ENCODE data around the gene C7orf25. TPM values are rescaled to one million over a fixed set of nuclear protein-coding genes. Genes with fewer than 3 reads are reported as not detected.

Gene C7orf25
- total RNA-seq, 2 donors from 2014 or later: 6.8 to 7.8 TPM

DNA sequence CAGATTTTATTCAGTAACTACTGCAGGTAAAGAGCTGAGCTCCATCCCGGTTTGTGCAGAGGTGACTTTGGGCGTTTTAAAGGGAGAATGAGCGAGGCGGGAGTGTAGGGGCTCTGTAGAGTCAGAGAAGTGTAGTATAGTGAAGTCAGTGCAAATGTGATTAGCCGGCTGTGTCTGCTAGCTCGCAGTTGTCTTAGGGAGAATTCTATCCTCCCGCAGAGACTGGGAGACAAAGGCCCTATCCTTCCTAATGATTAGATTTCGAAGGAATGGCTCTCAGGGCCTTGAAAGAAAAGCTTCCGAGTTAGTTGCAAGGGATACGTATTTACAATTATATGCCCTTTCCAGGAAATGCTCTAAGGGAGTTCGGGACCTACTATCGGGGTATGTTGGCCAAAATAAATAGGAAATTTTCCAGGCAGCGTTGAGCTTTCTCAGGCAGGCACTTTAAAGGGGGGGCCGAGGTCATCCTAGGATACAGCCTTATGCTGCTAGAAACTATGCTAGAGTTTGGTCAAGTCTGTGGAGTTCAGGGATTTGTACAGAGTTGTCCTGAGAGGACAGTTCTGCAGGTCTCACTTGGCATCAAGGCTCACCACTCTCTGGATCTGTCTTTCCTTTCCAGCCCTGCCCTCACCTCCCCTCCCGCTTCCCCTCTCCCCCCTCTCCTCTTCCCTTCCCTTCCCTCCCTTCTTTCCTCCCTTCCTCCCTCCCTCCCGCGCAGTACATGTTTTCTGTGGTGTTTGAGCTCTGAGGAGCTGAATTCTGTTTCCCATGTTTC lies 21.1 kb upstream of the C7orf25 start:
- H3K36me3 ChIP-seq: no peaks in the 10 kb centered on the region
- peak; percentile 34 for DNase-seq
- H3K9me3 ChIP-seq: no peaks in the 10 kb centered on the region
- H3K4me1 ChIP-seq: peaks cover 12% of the 10 kb centered on the region
- H3K4me3 ChIP-seq: peak overlapping the region; percentile 71
- H3K27ac ChIP-seq: peak overlapping the region; percentile 51
- intact Hi-C loops (cut with DNase I): no loop called here
- H3K27me3 ChIP-seq: no peaks in the 10 kb centered on the region
- TF ChIP-seq, protein P1, sequence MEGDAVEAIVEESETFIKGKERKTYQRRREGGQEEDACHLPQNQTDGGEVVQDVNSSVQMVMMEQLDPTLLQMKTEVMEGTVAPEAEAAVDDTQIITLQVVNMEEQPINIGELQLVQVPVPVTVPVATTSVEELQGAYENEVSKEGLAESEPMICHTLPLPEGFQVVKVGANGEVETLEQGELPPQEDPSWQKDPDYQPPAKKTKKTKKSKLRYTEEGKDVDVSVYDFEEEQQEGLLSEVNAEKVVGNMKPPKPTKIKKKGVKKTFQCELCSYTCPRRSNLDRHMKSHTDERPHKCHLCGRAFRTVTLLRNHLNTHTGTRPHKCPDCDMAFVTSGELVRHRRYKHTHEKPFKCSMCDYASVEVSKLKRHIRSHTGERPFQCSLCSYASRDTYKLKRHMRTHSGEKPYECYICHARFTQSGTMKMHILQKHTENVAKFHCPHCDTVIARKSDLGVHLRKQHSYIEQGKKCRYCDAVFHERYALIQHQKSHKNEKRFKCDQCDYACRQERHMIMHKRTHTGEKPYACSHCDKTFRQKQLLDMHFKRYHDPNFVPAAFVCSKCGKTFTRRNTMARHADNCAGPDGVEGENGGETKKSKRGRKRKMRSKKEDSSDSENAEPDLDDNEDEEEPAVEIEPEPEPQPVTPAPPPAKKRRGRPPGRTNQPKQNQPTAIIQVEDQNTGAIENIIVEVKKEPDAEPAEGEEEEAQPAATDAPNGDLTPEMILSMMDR (IDR thresholded peaks at IDR 0.05): no peak
- H3K9ac ChIP-seq (ENCODE audit: low read depth in 2 of 2, low read length in 2 of 2): peak overlapping the region; percentile 77 to 92

DNA sequence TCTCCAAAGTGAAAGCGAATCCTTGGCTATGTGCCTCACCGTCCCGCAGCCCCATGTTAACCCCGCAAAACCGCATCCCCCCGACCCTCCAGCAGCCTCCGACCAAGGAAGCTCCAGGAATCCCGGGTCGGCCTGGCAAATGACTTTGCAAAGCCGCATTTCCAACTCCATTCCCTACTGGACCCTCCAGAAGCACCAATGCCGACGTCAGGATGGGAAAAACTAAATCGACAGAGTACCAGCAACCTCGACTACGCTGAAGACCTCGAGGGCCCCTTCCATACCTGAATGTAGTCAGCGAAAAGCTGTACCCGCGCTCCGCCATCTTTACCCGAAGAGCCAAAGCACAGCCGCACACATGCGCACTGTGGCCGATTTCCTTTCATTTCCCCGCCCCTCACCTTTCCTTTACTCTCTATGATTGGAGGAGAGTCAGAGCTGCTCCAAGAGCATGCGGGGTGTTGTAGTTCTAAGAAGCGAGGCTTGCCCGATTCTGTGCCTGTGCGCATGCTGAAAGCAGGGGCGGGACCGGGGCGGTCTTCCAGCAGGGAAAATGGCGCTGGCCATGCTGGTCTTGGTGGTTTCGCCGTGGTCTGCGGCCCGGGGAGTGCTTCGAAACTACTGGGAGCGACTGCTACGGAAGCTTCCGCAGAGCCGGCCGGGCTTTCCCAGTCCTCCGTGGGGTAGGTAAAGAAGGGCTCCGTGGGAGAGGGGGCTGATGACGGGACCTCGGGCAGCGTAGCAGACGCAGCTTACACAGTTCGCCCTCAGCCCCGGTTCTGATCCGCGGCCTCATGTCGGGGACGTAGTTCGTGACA lies 20.2 kb upstream of the C7orf25 start, which contains the start of the genes MRPL32 and PSMA2:
TSS of gene MRPL32 (plus strand) at position 543 of the 818 bp plus-strand sequence. CDS start at position 554, 11 bp downstream.
TSS of gene PSMA2 (minus strand) at position 341 of the 818 bp plus-strand sequence. CDS start at position 325, 16 bp downstream.
- H3K4me1 ChIP-seq: peaks cover 12% of the 10 kb centered on the region
- H3K9ac ChIP-seq (ENCODE audit: low read depth in 2 of 2, low read length in 2 of 2): peak within 1 kb of the TSS; percentile 92
- peak within 1 kb of the TSS; percentile 51 for H3K27ac ChIP-seq
- intact Hi-C loops (cut with DNase I): no loop called here
- TF ChIP-seq, protein P1 (IDR thresholded peaks at IDR 0.05): no peak
- H3K27me3 ChIP-seq: no peaks in the 10 kb centered on the region
- peak; percentile 95 for DNase-seq
- H3K9me3 ChIP-seq: no peaks in the 10 kb centered on the region
- H3K4me3 ChIP-seq: peak within 1 kb of the TSS; percentile 71
- H3K36me3 ChIP-seq: no peaks in the 10 kb centered on the region

DNA sequence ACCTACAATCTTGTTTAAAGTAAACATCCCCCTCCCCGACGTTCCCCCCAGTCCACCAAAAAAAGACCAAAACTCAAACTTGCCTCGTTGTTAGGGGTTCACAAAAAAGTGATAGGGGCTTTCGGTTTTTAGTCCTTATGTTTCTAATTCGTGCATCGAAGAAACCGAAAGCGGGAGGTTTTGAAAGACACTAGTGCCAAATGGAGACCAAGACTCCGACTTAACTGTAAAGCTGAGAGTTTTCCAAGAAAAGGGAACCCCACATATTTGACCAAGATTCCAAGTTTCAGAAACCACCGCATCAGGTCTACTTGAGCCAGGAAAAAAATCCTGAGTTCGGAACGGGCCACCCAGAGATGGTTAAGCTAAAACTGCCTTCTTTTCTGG lies 19.6 kb upstream of the C7orf25 start:
- Histone ChIP-seq H3K27me3 (no peaks in the 10 kb centered on the region), H3K9me3 (no peaks in the 10 kb centered on the region), H3K36me3 (no peaks in the 10 kb centered on the region), H3K4me3 (peak overlapping the region; percentile 71), H3K27ac (peak overlapping the region; percentile 51), H3K4me1 (peaks cover 12% of the 10 kb centered on the region), H3K9ac (ENCODE audit: low read depth in 2 of 2, low read length in 2 of 2) (peak overlapping the region; percentile 92)
- TF ChIP-seq, protein P1 (IDR thresholded peaks at IDR 0.05): no peak
- intact Hi-C loops (cut with DNase I): no loop called here
- DNase-seq: no peak

DNA sequence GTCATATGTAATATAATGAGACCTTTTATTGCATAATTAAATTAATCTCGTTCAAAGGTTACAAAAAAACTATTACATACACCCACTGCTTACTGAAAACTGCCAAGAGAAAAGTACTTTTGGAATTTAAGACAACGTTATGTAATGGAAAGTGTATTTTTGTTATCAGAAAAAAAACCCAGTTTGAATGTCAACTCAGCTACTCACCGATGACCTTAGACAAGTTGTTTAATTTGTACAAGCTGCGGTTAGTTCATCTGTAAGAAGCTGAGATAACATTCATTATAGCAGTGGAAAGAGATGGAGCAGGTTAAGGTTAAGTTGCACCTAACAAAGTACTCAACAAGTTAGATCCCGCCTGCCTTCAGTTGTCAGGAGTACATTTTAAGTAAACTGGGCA lies 19.0 kb upstream of the C7orf25 start:
- peaks cover 12% of the 10 kb centered on the region for H3K4me1 ChIP-seq

DNA sequence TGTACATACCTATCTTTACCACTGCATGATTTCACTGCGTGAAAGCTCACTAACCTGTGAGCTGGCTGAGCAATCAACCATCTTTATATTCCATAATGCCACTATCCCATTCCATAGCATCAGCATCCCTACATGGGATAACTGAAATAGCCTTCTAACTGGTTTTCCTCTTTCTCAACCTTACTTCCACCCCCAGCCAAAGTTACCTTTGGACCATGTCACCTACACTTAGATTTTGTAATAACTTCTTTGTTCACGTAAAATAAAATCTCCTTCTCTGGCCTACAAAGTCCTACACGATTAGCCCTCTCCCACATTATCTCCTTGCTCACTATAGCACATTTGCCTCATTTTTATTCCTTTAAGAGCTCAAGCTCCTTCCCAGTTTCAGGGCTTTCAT lies 17.6 kb upstream of the C7orf25 start:
- no peak for DNase-seq
- Histone ChIP-seq H3K27ac (no peak overlapping the region), H3K4me1 (peaks cover 10% of the 10 kb centered on the region), H3K9me3 (no peaks in the 10 kb centered on the region), H3K9ac (ENCODE audit: low read depth in 2 of 2, low read length in 2 of 2) (no peak overlapping the region), H3K27me3 (no peaks in the 10 kb centered on the region), H3K4me3 (no peak overlapping the region), H3K36me3 (no peaks in the 10 kb centered on the region)
- TF ChIP-seq, protein P1 (IDR thresholded peaks at IDR 0.05): no peak
- intact Hi-C loops (cut with DNase I): no loop called here

More for the DNA sequence above, 19.0 kb upstream of the C7orf25 start:
- DNase-seq: no peak
- Histone ChIP-seq H3K27me3 (no peaks in the 10 kb centered on the region), H3K9me3 (no peaks in the 10 kb centered on the region), H3K9ac (ENCODE audit: low read depth in 2 of 2, low read length in 2 of 2) (peak overlapping the region in 1 of 2 donors; percentile 92), H3K27ac (no peak overlapping the region), H3K4me3 (peak overlapping the region; percentile 71), H3K36me3 (no peaks in the 10 kb centered on the region)
- TF ChIP-seq, protein P1 (IDR thresholded peaks at IDR 0.05): no peak
- intact Hi-C loops (cut with DNase I): no loop called here
